ENCODE results near the gene TANC1. TPM values are rescaled to one million over a fixed set of nuclear protein-coding genes. Genes with fewer than 3 reads are reported as not detected.

Gene TANC1
- total and polyA plus RNA-seq, 2 of the 4 experiments (the other 2 are of a cell fraction), result 10.2 to 12.9 TPM

DNA sequence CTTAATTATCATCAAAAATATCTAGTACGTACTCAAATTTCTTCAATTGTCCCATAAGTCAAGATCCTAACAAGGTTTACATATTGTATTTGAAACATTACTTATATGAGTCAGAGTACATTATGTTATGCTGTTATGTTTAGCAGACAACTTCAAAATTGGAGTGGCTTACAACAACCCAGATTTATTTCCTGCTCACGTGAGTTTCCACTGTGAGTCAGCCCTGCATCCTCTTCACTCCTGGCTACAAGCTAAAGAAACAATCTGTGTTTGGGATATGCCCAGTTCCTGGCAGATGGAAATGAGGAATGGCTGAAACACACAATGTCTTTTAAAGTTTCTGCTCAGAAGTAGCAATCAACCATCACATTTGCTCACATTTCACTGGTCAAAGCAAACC is 31.5 kb upstream of the TANC1 start:
- H3K56ac ChIP-seq (ENCODE audit: extremely low read depth, insufficient read depth, low read length), result no peak overlapping the region
- peaks cover 4% of the 10 kb centered on the region; the same call in 1 of the 2 replicates for H3K4me1 ChIP-seq (ENCODE audit: control insufficient read depth, insufficient read depth, low read length)
- H3K4me2 ChIP-seq (ENCODE audit: low read depth, low read length), result peak overlapping the region; percentile 11; the same call in 1 of the 2 replicates
- H2AK9ac ChIP-seq (replicated peaks; ENCODE audit: low read depth, low read length, poor library complexity), result no peak overlapping the region
- H4K5ac ChIP-seq (ENCODE audit: low read depth, low read length), result no peak overlapping the region
- H4K8ac ChIP-seq (ENCODE audit: low read depth in 2 of 2, low read length in 2 of 2), result peak overlapping the region in 1 of 2 experiments; percentile 29; a peak in 1 of 4 replicates
- ATAC-seq (ENCODE audit: low read depth), result peak; percentile 93
- H2BK120ac ChIP-seq (ENCODE audit: low read depth, low read length), result peak overlapping the region; percentile 83
- CTCF ChIA-PET, result interaction anchor here (0.6 kb wide), 1 partner anchor 169 kb away, joined by 3 read pairs; no protein-coding TSS in a partner anchor
- no peak overlapping the region for H3K27ac ChIP-seq (ENCODE audit: insufficient read depth, low read length)
- 0 out of 2 replicates have a peak overlapping the region, but pooled peaks have one; percentile 17 for H4K91ac ChIP-seq (ENCODE audit: insufficient read depth, low read depth, low read length)
- peak overlapping the region; percentile 47; the same call in 1 of the 2 replicates for H3K4ac ChIP-seq (ENCODE audit: low read depth, low read length)
- H2BK5ac ChIP-seq (ENCODE audit: low read depth, low read length, poor library complexity, severe bottlenecking), result peak overlapping the region; percentile 9
- H2AK5ac ChIP-seq (ENCODE audit: low read depth, low read length), result no peak overlapping the region; the same call in 1 of the 2 replicates
- POLR2A ChIA-PET (ENCODE audit: unreplicated experiment), result no interaction called here
- TF ChIP-seq, protein P1, sequence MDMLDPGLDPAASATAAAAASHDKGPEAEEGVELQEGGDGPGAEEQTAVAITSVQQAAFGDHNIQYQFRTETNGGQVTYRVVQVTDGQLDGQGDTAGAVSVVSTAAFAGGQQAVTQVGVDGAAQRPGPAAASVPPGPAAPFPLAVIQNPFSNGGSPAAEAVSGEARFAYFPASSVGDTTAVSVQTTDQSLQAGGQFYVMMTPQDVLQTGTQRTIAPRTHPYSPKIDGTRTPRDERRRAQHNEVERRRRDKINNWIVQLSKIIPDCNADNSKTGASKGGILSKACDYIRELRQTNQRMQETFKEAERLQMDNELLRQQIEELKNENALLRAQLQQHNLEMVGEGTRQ (IDR thresholded peaks at IDR 0.05; ENCODE audit: low read depth, low read length), result peak; percentile 69
- TF ChIP-seq CHD1 (IDR thresholded peaks at IDR 0.05; ENCODE audit: low read depth, low read length), result no peak
- TF ChIP-seq POLR2A (IDR thresholded peaks at IDR 0.05; ENCODE audit: low read depth, low read length), result no peak
- peak; percentile 64 for TF ChIP-seq FOS (IDR thresholded peaks at IDR 0.05; ENCODE audit: low read depth, low read length)
- TF ChIP-seq MAZ (IDR thresholded peaks at IDR 0.05; ENCODE audit: borderline replicate concordance, low read depth, low read length), result no peak
- peak; percentile 100 for TF ChIP-seq BHLHE40 (IDR thresholded peaks at IDR 0.05; ENCODE audit: low read depth, low read length)
- H2BK15ac ChIP-seq (ENCODE audit: low read depth, low read length), result 0 out of 3 replicates have a peak overlapping the region, but pooled peaks have one; percentile 31
- no peak overlapping the region for H3K23ac ChIP-seq (ENCODE audit: low read depth, low read length)
- no peaks in the 10 kb centered on the region for H3K27me3 ChIP-seq (ENCODE audit: control insufficient read depth, insufficient read depth, low read length)
- in situ Hi-C loops (cut with MboI; ENCODE audit: low sequenced_read_pairs), result no loop called here
- 0 out of 2 replicates have a peak, but pooled peaks cover 2% of the 10 kb centered on the region for H3K9me3 ChIP-seq (ENCODE audit: control insufficient read depth, insufficient read depth, low read length)
- intact Hi-C loops (cut with micrococcal nuclease), result no loop called here
- peak overlapping the region; percentile 64; the same call in 1 of the 2 replicates for H2BK20ac ChIP-seq (ENCODE audit: low read depth, low read length)
- no peaks in the 10 kb centered on the region for H3K79me1 ChIP-seq (ENCODE audit: low read depth in 1 of 2, low read length in 2 of 2)
- H4K20me1 ChIP-seq (ENCODE audit: insufficient read depth, low read length), result no peaks in the 10 kb centered on the region
- 100% methylated on average over 1 of the region's 2 CpGs; no CpG with 5 or more reads in 1 of the 2 experiments for WGBS, 2 experiments (ENCODE audit: extremely low coverage in 2 of 2, insufficient read length in 1 of 2)
- H3K36me3 ChIP-seq (ENCODE audit: control insufficient read depth, insufficient read depth, low read length), result no peaks in the 10 kb centered on the region
- peak overlapping the region; percentile 69 for H3K14ac ChIP-seq (replicated peaks; ENCODE audit: low read depth, low read length)
- BruUV-seq (replicated peaks), result no TSS peak
- 0 out of 2 replicates have a peak, but pooled peaks cover 5% of the 10 kb centered on the region for H3K9me1 ChIP-seq (ENCODE audit: insufficient read depth, low read length)
- peak overlapping the region; percentile 71 for H2AFZ ChIP-seq (replicated peaks; ENCODE audit: low read length, poor library complexity)
- H3K4me3 ChIP-seq (ENCODE audit: insufficient read depth, low read depth, low read length), result no peak overlapping the region
- no peak overlapping the region for H3K9ac ChIP-seq (ENCODE audit: low read depth, low read length)
- dilution Hi-C loops (cut with HindIII; ENCODE audit: low sequenced_read_pairs, unreplicated experiment), result no loop called here
- H3K18ac ChIP-seq (ENCODE audit: low read depth, low read length), result no peak overlapping the region
- peak; percentile 95 for DNase-seq

All from IMR-90 (cell line).